Psoas muscle (tissue), 8 donors: Measurements from ENCODE around the gene CLEC18C. TPM values are rescaled to one million over a fixed set of nuclear protein-coding genes. Genes with fewer than 3 reads are reported as not detected.
A peak's percentile ranks its signal among the peaks of the same experiment; 100 is the strongest.
"Not testable (repeated sequence)": the region's sequence is repeated elsewhere in the genome, so short reads cannot be mapped to it uniquely, and the experiment has no call there.

Experiments
- ATAC-seq, 4 donors: fragments of 200-7000 bp; cut with Tn5 transposase; one replicate each; pipeline ENCODE4 v1.9.1; 2020; ENCODE audit warnings: moderate library complexity in 3 of 4, mild to moderate bottlenecking in 2 of 4
- DNase-seq, 2 donors: peaks; one replicate each; pipeline ENCODE4 v3.0.0-alpha.2; 2020
- H3K27ac ChIP-seq: fragments of 200-600 bp; one replicate; pipeline ENCODE4 v1.8.0; 2022
- H3K27me3 ChIP-seq, 3 donors: fragments of 200-600 bp in 1 of 3; one replicate each; pipeline versions ENCODE4 v1.6.1 to v1.8.0; 2013 to 2022; ENCODE audit warnings: low read length in 2 of 3, mild to moderate bottlenecking in 2 of 3, moderate library complexity in 1 of 3; ENCODE audit not compliant: insufficient read depth in 3 of 3
- H3K36me3 ChIP-seq, 2 donors: fragments of 200-600 bp in 1 of 2; one replicate each; pipeline versions ENCODE4 v1.6.1 to v1.8.0; 2013 to 2022; ENCODE audit warnings: low read depth in 1 of 2, mild to moderate bottlenecking in 1 of 2, moderate library complexity in 1 of 2; ENCODE audit not compliant: insufficient read depth in 1 of 2
- H3K4me1 ChIP-seq: fragments of 200-600 bp; one replicate; pipeline ENCODE4 v1.8.0; 2022
- H3K4me3 ChIP-seq: fragments of 200-600 bp; one replicate; pipeline ENCODE4 v1.8.0; 2022; ENCODE audit warnings: mild to moderate bottlenecking
- H3K9me3 ChIP-seq: fragments of 200-600 bp; one replicate; pipeline ENCODE4 v1.8.0; 2022
- CTCF ChIP-seq: fragments of 200-600 bp; IDR thresholded peaks from one replicate; pipeline ENCODE4 v1.8.0; 2022; ENCODE audit warnings: antibody characterized with exemption
- WGBS, 3 donors: extraction: QIAGEN DNeasy Blood & Tissue Kit; methylation state at CpG; one replicate each; pipeline versions ENCODE4 v1.1.6 to v1.1.7; 2013; 5-methylcytosine and 5-hydroxymethylcytosine counted together
- intact Hi-C, 2 donors: fragments of 100-400 bp; cut with DNase I; formaldehyde crosslinking; loops; one replicate each; pipeline versions ENCODE4 v1.11.0 to v1.14.2; 2022
- polyA plus RNA-seq, 3 donors: library from polyadenylated mRNA; stranded (reverse); fragments of 200-250 nt; gene quantifications; one replicate each; pipeline ENCODE4 v1.2.3, GENCODE V29; 2013
- total RNA-seq, 4 donors: library from RNA; stranded (reverse); fragmentation: NEBNext Ultra II Directional in 2 of 4; extraction: Animal tissue kit (Norgen Biotek cat#: 25700) in 2 of 4; gene quantifications; one replicate each; pipeline versions ENCODE4 v1.2.1 to v1.2.4, GENCODE V29; 2021 to 2023
- donor health status: healthy with polysubstance abuse.
- donor health status: DM: no; HTN: no; CAD: no; lungs with moderate emphysema.
- donor health status: Bipolar disorder and iron deficiency.
- donor health status: healthy.
- donor health status: DM: yes; HTN: yes; CAD: no.
- donor health status: DM: no; HTN: no; CAD: no.
- donor health status: DM: no; HTN: no; CAD: no.
- donor health status: DM: yes; HTN: yes; CAD: no.

CLEC18C gene
- total and polyA plus RNA-seq, 7 donors: 0.10 to 0.43 TPM; not detected in 5

- no peak for ATAC-seq
- H3K36me3 ChIP-seq: peaks cover 21 to 60% of the 10 kb centered on the region in 2 donors
Measured at GRCh38 chr16:70162041-70162451, 11.5 kb upstream of the CLEC18C start.

GRCh38 chr16:70163596-70163995 lies 10.0 kb upstream of the CLEC18C start:
- no peak overlapping the region for H3K27ac ChIP-seq
- no peaks in the 10 kb centered on the region for H3K4me1 ChIP-seq
- no peak for TF ChIP-seq CTCF
- WGBS, 3 donors: 77 to 82% (median 80%) methylated on average over 10 of the region's 10 CpGs
- no peaks in the 10 kb centered on the region for H3K9me3 ChIP-seq
- DNase-seq (no peak), ATAC-seq (no peak)
- intact Hi-C loops: no loop called here
- H3K27me3 ChIP-seq: no peaks in the 10 kb centered on the region
- peaks cover 17 to 44% of the 10 kb centered on the region in 2 donors for H3K36me3 ChIP-seq
- H3K4me3 ChIP-seq: no peak overlapping the region

More at GRCh38 chr16:70162041-70162451, 11.5 kb upstream of the CLEC18C start:
- 69 to 72% (median 72%) methylated on average over 7 of the region's 7 CpGs for WGBS, 3 donors
- H3K9me3 ChIP-seq: no peaks in the 10 kb centered on the region
- no peak for TF ChIP-seq CTCF
- H3K4me1 ChIP-seq: no peaks in the 10 kb centered on the region
- no peak overlapping the region for H3K27ac ChIP-seq
- no peaks in the 10 kb centered on the region for H3K27me3 ChIP-seq
- intact Hi-C loops: no loop called here
- no peak for DNase-seq
- H3K4me3 ChIP-seq: no peak overlapping the region

- ATAC-seq, DNase-seq, H3K4me1 ChIP-seq, H3K27ac ChIP-seq, intact Hi-C loops, H3K9me3 ChIP-seq, H3K4me3 ChIP-seq, H3K27me3 ChIP-seq: not testable (repeated sequence)
- 65 to 86% (median 83%) methylated on average over 4 to 5 of the region's 10 CpGs for WGBS, 3 donors
- peaks cover 0 to 13% of the 10 kb centered on the region in 2 donors for H3K36me3 ChIP-seq
Measured at GRCh38 chr16:70166688-70167087, 6.9 kb upstream of the CLEC18C start.

- H3K9me3 ChIP-seq, DNase-seq, H3K36me3 ChIP-seq, H3K4me3 ChIP-seq, intact Hi-C loops, H3K27ac ChIP-seq, H3K4me1 ChIP-seq, H3K27me3 ChIP-seq: not testable (repeated sequence)
- peak; percentile 30 to 57 (median 34) for ATAC-seq
- WGBS, 3 donors: 27 to 39% methylated on average over 5 to 8 of the region's 15 CpGs; no CpG with 5 or more reads in 1 of the 3 donors
Measured at GRCh38 chr16:70173916-70174315, 329 bp downstream of the CLEC18C start.

GRCh38 chr16:70174387-70174932 lies 873 bp downstream of the CLEC18C start:
- H3K4me3 ChIP-seq, H3K27me3 ChIP-seq, H3K9me3 ChIP-seq, DNase-seq, intact Hi-C loops, H3K36me3 ChIP-seq, H3K4me1 ChIP-seq, H3K27ac ChIP-seq: not testable (repeated sequence)
- peak in 2 of 4 donors; percentile 24 to 45 for ATAC-seq
- WGBS, 3 donors: 75 to 90% (median 83%) methylated on average over 2 to 9 of the region's 21 CpGs

- 7 to 21% (median 15%) methylated on average over 5 to 11 of the region's 71 CpGs for WGBS, 3 donors
- H3K36me3 ChIP-seq, H3K27ac ChIP-seq, intact Hi-C loops, H3K4me1 ChIP-seq, H3K9me3 ChIP-seq, H3K27me3 ChIP-seq: not testable (repeated sequence)
- peak overlapping the region; percentile 15 for H3K4me3 ChIP-seq
- ATAC-seq (peak; percentile 54 to 90 (median 84)), DNase-seq (peak in 1 of 2 donors; percentile 25)
Measured at GRCh38 chr16:70187858-70188607, 14.4 kb downstream of the CLEC18C start.

GRCh38 chr16:70188608-70188915 lies 15.0 kb downstream of the CLEC18C start:
- H3K4me3 ChIP-seq, intact Hi-C loops, H3K36me3 ChIP-seq, H3K9me3 ChIP-seq, DNase-seq, H3K27ac ChIP-seq, H3K4me1 ChIP-seq, H3K27me3 ChIP-seq: not testable (repeated sequence)
- ATAC-seq: peak in 3 of 4 donors; percentile 56 to 77 (median 63)
- 2 to 3% methylated on average over 8 to 13 of the region's 22 CpGs; no CpG with 5 or more reads in 1 of the 3 donors for WGBS, 3 donors

- H3K27ac ChIP-seq, H3K9me3 ChIP-seq, H3K27me3 ChIP-seq, H3K4me3 ChIP-seq, H3K4me1 ChIP-seq, intact Hi-C loops, ATAC-seq, DNase-seq, H3K36me3 ChIP-seq: not testable (repeated sequence)
- WGBS, 3 donors: no CpG with 5 or more reads among the region's 5 CpGs
Measured at GRCh38 chr16:70190574-70190973, 17.0 kb downstream of the CLEC18C start.

GRCh38 chr16:70196683-70197300 lies 23.2 kb downstream of the CLEC18C start:
- intact Hi-C loops: not testable (repeated sequence)
- ATAC-seq: peak in 1 of 4 donors; percentile 41
- WGBS, 3 donors: 39 to 54% (median 42%) methylated on average over 6 to 8 of the region's 12 CpGs

More at GRCh38 chr16:70196683-70197300, 23.2 kb downstream of the CLEC18C start:
- H3K4me3 ChIP-seq, H3K36me3 ChIP-seq, H3K4me1 ChIP-seq, H3K27ac ChIP-seq, DNase-seq, H3K27me3 ChIP-seq, H3K9me3 ChIP-seq: not testable (repeated sequence)
